ENCODE measurements around the gene PKHD1.

PKHD1 gene

DNA sequence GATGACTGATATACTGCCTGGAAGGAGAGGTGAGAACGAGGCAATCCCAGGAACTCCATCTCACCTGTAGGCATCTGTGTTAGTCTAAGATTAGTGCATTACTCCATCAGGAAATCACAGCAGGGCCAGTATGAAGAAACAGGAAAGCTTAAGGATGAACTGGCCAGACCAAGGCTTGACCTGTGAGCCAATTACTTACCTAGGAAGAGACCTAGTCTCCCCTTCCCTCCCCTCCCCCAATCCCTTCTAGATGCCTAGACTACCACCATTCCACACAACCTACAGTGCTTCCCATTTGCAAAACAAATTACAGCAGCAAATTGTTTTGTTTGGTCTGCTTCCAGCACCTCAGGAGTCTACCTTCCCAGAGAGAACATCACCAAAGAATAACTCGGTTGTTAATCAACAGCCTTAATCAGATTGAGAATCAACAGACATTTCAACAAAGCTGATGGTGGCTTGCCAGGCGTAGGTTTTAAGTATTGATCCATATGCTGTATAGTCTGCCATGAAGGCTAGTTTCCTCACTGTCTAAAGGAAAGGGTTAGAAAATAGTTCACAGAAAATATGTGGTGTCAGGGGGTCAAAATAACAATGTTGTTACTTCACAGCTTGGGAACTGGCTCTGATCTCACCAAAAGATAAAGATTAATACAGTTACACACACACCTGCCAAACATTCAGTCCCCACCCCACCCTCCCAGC lies 10.1 kb downstream of the PKHD1 start:
- FAIRE-seq (no peak), DNase-seq (ENCODE audit: insufficient read length, low spot score) (no peak)

GRCh38 chr6:52076791-52077179 lies 10.6 kb downstream of the PKHD1 start:
- no peak for DNase-seq (ENCODE audit: insufficient read length, low spot score)
- no peak for TF ChIP-seq POLR2A (IDR thresholded peaks at IDR 0.05; ENCODE audit: low read depth, low read length)
- FAIRE-seq = no peak

More for the DNA sequence above, 10.1 kb downstream of the PKHD1 start:
- no peak for TF ChIP-seq POLR2A (IDR thresholded peaks at IDR 0.05; ENCODE audit: low read depth, low read length)

DNA sequence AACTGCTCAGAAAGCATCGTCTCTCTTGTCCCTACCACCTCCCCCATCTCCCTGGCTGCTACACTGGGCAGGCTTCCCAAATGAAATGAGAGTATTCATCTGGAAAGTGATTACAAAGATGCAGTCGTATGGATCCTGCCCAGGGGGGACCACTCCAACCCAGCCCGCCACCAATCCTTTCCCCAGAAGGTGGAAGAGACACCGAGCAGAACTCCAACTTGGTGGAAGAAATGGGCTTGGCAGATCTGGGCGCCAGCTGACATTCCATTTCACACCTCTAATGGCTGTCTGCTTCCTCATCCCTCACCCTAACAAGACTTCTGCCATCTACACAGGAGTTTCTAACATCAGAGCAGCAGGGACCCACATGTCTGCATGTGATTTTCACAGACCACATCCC lies 12.7 kb downstream of the PKHD1 start:
- no peak for TF ChIP-seq POLR2A (IDR thresholded peaks at IDR 0.05; ENCODE audit: low read depth, low read length)
- DNase-seq (ENCODE audit: insufficient read length, low spot score) = no peak
- no peak for FAIRE-seq

DNA sequence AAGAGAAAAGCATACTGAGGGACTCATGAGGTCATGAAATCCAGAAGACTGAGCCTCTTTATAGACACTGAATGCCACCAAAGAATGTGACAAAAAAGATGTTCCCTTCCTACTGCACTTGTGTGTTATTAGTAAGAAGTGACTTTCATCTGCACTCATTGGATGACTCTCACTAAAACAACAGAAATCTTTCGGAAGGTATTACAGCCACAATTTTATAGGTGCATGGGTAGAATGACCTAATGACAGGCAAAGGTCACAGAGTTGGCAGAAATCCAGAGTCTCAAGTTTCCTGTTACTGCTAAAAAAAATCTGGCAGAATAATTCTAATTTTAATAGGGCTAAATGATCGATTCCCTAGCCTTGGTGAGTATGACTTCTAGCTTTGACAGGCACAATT lies 13.3 kb downstream of the PKHD1 start:
- TF ChIP-seq POLR2A (IDR thresholded peaks at IDR 0.05; ENCODE audit: low read depth, low read length) = no peak
- FAIRE-seq (no peak), DNase-seq (ENCODE audit: insufficient read length, low spot score) (no peak)

- DNase-seq (ENCODE audit: insufficient read length, low spot score) (no peak), FAIRE-seq (no peak)
- no peak for TF ChIP-seq POLR2A (IDR thresholded peaks at IDR 0.05; ENCODE audit: low read depth, low read length)
These were observed 21.8 kb downstream of the PKHD1 start for GRCh38 chr6:52065621-52066020.

DNA sequence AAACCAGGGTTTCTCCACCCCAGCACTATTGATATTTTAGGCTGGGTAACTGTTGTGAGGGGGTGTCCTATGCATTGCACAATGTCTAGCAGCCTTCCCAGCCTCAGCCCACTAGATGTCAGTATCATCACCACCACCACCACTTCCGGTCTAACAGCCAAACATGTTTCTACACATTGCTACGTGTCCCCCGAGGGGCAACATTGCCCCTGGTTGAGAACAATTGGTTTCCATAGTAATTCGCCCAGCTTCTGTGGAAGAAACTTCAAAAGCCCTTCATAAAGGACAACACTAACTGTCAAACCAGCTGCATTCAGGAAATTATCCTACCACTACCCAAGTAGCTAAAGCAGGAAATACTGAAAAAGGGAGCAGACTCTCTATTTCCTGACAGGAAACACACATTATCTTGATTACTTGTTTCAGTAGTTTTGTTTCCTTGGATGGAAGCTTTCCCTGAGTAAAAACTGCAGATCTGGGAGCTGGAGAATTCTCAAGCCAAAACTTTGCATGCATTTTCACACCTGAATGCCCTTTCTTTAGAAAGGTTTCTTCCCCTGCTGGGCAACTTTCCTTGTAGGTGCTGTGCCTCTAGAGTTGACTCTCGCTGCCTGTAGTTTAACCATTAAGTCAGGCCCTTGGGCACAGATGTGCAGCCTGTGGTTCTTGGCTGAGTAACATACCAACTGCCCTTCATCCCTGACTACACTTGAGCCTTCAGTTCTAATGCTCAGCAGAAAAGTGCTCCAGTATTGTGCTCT lies 23.6 kb downstream of the PKHD1 start:
- DNase-seq (ENCODE audit: insufficient read length, low spot score) = no peak
- FAIRE-seq = no peak
- TF ChIP-seq POLR2A (IDR thresholded peaks at IDR 0.05; ENCODE audit: low read depth, low read length) = no peak

DNA sequence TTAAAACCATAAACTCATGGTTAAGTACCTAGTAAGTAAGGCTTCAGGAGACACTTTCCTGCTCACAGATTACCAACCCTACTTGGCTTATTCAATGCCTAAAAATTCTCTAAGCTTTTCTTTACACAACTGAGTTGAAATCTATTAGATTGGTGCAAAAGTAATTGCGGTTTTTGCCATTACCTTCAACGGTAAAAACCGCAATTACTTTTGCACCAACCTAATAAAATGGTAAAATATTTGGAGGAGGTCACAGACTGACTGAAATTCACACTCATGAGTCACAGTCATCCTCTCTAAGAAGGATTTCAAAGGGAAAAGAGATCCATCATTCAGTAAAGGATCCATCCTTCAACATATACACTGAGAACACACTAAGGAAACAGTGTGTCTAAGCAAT lies 25.9 kb downstream of the PKHD1 start:
- TF ChIP-seq POLR2A (IDR thresholded peaks at IDR 0.05; ENCODE audit: low read depth, low read length) = no peak
- FAIRE-seq = no peak
- DNase-seq (ENCODE audit: insufficient read length, low spot score) = no peak

- no peak for DNase-seq (ENCODE audit: insufficient read length, low spot score)
- no peak for TF ChIP-seq POLR2A (IDR thresholded peaks at IDR 0.05; ENCODE audit: low read depth, low read length)
- FAIRE-seq = no peak
These were observed 27.6 kb downstream of the PKHD1 start for GRCh38 chr6:52059821-52060220.

GRCh38 chr6:52055451-52055850 lies 32.0 kb downstream of the PKHD1 start:
- DNase-seq (ENCODE audit: insufficient read length, low spot score) = no peak
- TF ChIP-seq POLR2A (IDR thresholded peaks at IDR 0.05; ENCODE audit: low read depth, low read length) = no peak
- no peak for FAIRE-seq

DNA sequence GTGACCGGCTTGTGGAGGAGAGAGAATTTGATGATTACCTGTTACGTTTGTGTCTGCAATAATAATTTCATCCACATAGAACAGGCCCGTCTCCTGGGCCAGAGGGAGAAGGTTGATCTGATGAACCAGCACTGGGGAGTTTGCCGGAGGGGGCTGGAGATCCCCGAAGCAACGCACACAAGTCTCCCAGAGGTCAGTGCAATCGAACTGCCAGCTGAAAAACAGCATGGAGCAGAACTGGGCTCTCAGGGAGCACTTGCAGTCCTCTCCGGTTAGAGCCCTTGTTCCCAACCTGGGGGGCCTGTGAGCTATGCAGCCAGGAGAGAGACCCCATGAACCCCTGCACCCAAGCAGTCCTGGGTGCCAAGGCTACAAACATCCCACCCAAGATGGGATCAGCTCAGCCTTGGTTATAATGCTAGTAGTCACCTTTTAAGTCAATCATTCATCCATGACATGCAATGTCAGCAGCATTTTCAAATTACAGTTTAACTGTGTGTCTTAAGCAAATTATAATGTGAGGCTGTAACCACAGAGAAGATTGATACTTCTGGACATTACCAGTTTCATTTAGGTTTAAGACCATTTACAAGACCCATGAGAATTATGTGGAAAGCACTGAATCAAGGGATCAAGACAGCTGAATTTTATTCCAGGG lies 34.2 kb downstream of the PKHD1 start:
- TF ChIP-seq POLR2A (IDR thresholded peaks at IDR 0.05; ENCODE audit: low read depth, low read length) = no peak
- no peak for DNase-seq (ENCODE audit: insufficient read length, low spot score)
- FAIRE-seq = no peak

DNA sequence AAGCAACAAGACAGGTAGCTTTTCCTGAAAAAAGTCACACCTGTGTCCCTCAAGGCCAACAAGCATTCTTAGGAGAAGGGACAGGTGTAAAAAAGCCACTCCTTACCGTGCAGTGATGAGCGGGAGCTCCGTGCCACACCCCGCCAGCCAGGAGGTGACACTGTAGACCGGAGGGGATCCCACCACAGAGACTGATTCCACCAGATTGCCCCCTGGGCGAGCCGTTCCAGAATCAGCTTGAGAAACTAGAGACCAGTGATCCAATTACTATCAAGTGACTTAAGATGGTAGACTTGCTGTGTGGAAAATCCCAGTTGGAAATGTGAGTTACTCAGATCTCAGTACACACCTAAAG lies 37.4 kb downstream of the PKHD1 start:
- no peak for FAIRE-seq
- DNase-seq (ENCODE audit: insufficient read length, low spot score) = no peak
- no peak for TF ChIP-seq POLR2A (IDR thresholded peaks at IDR 0.05; ENCODE audit: low read depth, low read length)

DNA sequence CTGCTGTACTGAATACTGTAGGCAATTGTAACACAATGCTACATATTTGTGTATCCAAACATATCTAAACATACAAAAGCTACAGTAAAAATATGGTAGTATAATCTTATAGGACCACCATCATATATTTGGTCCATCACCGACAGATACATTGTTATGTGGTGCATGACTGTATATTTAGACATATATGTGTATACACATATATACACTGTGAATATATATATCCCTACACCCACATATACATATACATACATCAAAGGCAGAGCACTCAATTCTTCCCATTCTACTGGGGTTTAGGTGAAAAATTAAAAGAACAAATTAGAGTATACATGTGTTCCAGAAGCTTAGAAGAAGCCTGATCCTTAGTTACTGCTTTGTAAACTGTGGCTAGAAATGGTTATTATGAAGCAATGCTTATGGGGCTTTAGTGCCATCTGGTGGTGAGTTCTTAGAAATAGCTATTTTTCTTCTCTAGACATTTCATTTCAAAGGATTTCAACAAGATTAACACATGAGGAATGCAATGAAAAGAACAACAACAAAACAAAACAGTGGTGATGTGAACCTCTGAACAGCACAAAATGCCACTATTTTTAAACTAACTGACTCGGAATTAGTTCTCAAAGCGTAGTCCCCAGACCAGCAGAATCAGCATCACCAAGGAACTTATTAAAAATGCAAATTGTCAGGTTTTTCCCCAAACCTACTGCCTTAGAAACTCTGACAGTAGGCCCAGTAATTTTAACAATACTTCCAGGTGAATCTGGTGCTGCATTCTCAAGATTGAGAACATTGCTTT lies 38.0 kb downstream of the PKHD1 start:
- DNase-seq (ENCODE audit: insufficient read length, low spot score) (peak; percentile 19), FAIRE-seq (peak; percentile 38)
- TF ChIP-seq POLR2A (IDR thresholded peaks at IDR 0.05; ENCODE audit: low read depth, low read length) = no peak

GRCh38 chr6:52046456-52046855 lies 41.0 kb downstream of the PKHD1 start:
- DNase-seq (ENCODE audit: insufficient read length, low spot score) (no peak), FAIRE-seq (no peak)

GRCh38 chr6:52045481-52045880 lies 41.9 kb downstream of the PKHD1 start:
- FAIRE-seq (no peak), DNase-seq (ENCODE audit: insufficient read length, low spot score) (no peak)
- no peak for TF ChIP-seq POLR2A (IDR thresholded peaks at IDR 0.05; ENCODE audit: low read depth, low read length)

More at GRCh38 chr6:52046456-52046855, 41.0 kb downstream of the PKHD1 start:
- TF ChIP-seq POLR2A (IDR thresholded peaks at IDR 0.05; ENCODE audit: low read depth, low read length) = no peak

Measured in H54 (cell line).